Measurements from ENCODE around the gene PCDH17.

- TF ChIP-seq RAD21 (IDR thresholded peaks at IDR 0.05 in 1 of 2, conservative IDR thresholded peaks at IDR 0.05 in 1 of 2; ENCODE audit: low read depth in 2 of 2, low read length in 2 of 2) (no peak), TEAD4 (IDR thresholded peaks at IDR 0.05; ENCODE audit: low read depth, low read length) (no peak), CTCF (IDR thresholded peaks at IDR 0.05; ENCODE audit: control extremely low read depth in 1 of 3, insufficient read depth in 1 of 3, low read depth in 1 of 3, low read length in 3 of 3) (no peak), SRF (IDR thresholded peaks at IDR 0.05; ENCODE audit: low read depth, low read length) (no peak), POLR2A (IDR thresholded peaks at IDR 0.05; ENCODE audit: control extremely low read depth in 1 of 2, low read depth in 2 of 2, low read length in 2 of 2) (no peak), EP300 (IDR thresholded peaks at IDR 0.05; ENCODE audit: borderline replicate concordance in 1 of 2, low read depth in 2 of 2, low read length in 2 of 2) (no peak), EZH2 (IDR thresholded peaks at IDR 0.05; ENCODE audit: low read depth, low read length, severe bottlenecking) (no peak), SUZ12 (IDR thresholded peaks at IDR 0.05; ENCODE audit: low read length) (no peak), FOSL1 (IDR thresholded peaks at IDR 0.05; ENCODE audit: insufficient read depth, low read depth, low read length) (no peak), JUND (IDR thresholded peaks at IDR 0.05; ENCODE audit: low read length) (no peak)
These were observed 129.4 kb downstream of the PCDH17 start for GRCh38 chr13:57760951-57761350.

Measured in H1 (cell line).